ENCODE data around the gene IL16. TPM values are rescaled to one million over a fixed set of nuclear protein-coding genes. Genes with fewer than 3 reads are reported as not detected.

The IL16 gene
- total and polyA plus RNA-seq, 10 donors, result 93.9 to 159 (median 128) TPM

DNA sequence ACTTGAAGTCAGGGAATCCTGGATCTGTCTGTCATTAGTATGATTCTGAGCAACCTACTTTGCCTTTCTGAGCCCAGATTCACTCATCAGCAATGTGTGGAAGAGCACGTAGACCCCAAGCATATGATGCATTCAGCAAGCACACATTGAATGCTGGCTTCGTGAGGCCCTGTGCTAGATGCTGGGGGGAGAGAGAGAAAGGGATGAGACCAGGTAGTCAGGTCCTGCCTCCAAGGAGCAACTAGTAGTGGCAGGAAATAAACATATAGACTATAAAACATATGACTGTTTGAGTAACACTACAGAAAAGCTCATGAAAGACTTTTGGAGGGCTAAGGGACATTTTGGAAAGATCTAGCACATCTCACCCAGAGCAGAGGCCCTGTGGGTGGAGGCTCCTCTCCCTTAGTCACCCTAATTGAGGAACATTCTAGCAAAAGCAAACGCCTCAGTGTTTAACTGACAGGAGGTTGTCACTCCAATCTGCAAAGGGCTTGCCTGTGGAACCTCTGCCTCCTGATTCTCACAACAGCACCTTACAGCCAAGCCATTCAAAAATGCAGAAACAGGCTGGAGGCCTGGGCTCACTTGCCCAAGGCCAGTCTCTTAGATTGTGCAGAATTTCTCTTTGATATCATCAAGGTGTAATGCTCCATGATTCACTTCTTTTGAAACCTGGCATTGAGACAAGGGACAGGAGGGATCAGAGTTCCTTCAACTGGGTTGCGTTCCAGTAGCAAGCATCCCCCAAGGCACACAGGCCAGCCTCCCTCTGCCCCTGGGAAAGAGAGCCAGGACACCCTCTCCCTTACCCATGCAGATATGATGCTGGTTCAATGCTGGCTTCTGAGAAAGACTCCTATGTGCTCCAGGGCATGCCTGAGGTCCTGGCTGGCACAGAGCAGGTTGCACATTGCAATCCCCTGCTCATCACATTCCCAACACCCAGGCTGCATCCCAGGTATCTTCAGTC lies 101.2 kb downstream of the IL16 start:
- peak overlapping the region; percentile 82 to 98 (median 92) for H3K27ac ChIP-seq
- H3K27me3 ChIP-seq (replicated peaks in 1 of 7), result no peaks in the 10 kb centered on the region
- peaks cover 0 to 51% (median 34%) of the 10 kb centered on the region in 6 donors for H3K36me3 ChIP-seq
- no peaks in the 10 kb centered on the region for H3K9me3 ChIP-seq
- peak; percentile 74 for DNase-seq
- H3K4me3 ChIP-seq, result peak overlapping the region; percentile 57 to 87 (median 70)
- WGBS, 5 donors, result 24 to 51% (median 29%) methylated on average over 4 of the region's 4 CpGs
- TF ChIP-seq, protein P1, sequence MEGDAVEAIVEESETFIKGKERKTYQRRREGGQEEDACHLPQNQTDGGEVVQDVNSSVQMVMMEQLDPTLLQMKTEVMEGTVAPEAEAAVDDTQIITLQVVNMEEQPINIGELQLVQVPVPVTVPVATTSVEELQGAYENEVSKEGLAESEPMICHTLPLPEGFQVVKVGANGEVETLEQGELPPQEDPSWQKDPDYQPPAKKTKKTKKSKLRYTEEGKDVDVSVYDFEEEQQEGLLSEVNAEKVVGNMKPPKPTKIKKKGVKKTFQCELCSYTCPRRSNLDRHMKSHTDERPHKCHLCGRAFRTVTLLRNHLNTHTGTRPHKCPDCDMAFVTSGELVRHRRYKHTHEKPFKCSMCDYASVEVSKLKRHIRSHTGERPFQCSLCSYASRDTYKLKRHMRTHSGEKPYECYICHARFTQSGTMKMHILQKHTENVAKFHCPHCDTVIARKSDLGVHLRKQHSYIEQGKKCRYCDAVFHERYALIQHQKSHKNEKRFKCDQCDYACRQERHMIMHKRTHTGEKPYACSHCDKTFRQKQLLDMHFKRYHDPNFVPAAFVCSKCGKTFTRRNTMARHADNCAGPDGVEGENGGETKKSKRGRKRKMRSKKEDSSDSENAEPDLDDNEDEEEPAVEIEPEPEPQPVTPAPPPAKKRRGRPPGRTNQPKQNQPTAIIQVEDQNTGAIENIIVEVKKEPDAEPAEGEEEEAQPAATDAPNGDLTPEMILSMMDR (IDR thresholded peaks at IDR 0.05 in 8 of 11, conservative IDR thresholded peaks at IDR 0.05 in 3 of 11), result no peak
- peak in 1 of 3 donors; percentile 35 for TF ChIP-seq POLR2AphosphoS5 (IDR thresholded peaks at IDR 0.05)
- intact Hi-C loops (cut with DNase I; ENCODE audit: low total_unique reads), result no loop called here
- H3K4me1 ChIP-seq, result peaks cover 34 to 100% (median 87%) of the 10 kb centered on the region in 6 donors

DNA sequence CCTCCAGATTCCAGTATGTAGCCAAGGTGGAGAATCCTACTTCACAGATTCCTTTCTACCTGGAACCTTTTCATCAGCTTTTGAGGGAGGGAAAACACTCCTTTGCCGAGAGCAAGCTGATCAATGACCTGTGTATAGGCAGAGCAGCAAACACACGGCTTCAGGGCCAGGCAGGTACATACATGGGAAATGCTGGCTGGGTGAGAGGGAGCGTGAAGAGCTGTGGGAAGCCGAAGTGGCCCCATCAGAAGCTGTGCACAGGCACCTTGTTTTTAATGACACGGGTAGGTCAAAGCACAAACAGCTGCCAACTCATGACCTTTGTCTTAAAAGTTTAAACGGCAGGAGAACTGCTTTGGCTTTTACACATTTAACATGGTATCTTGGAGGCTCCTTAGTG lies 101.9 kb downstream of the IL16 start:
- intact Hi-C loops (cut with DNase I; ENCODE audit: low total_unique reads), result no loop called here
- Histone ChIP-seq H3K27ac (peak overlapping the region; percentile 82 to 98 (median 92)), H3K4me1 (peaks cover 40 to 100% (median 87%) of the 10 kb centered on the region in 6 donors), H3K36me3 (peaks cover 0 to 58% (median 40%) of the 10 kb centered on the region in 6 donors), H3K4me3 (peak overlapping the region; percentile 57 to 87 (median 70)), H3K27me3 (replicated peaks in 1 of 7) (no peaks in the 10 kb centered on the region), H3K9me3 (no peaks in the 10 kb centered on the region)
- TF ChIP-seq, protein P1 (IDR thresholded peaks at IDR 0.05 in 8 of 11, conservative IDR thresholded peaks at IDR 0.05 in 3 of 11), result no peak
- TF ChIP-seq POLR2AphosphoS5 (IDR thresholded peaks at IDR 0.05) (no peak), POLR2A (IDR thresholded peaks at IDR 0.05) (no peak)
- peak; percentile 72 for DNase-seq
- 26 to 57% (median 40%) methylated on average over 6 of the region's 6 CpGs for WGBS, 5 donors

DNA sequence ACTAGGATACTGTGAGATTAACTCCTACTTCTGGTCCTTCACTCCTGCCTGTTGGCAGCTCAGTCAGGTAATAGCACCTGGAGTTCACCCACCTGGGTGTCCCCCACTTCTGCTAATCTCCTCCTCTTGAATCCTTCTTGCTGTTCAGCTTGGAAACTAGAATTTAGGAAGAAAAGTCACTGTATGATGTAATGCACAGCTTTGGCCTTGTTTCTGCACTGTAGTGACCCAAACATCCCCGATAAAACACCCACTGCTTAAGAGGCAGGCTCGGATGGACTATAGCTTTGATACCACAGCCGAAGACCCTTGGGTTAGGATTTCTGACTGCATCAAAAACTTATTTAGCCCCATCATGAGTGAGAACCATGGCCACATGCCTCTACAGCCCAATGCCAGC lies 102.5 kb downstream of the IL16 start:
- WGBS, 5 donors, result 42 to 81% (median 56%) methylated on average over 3 of the region's 3 CpGs
- intact Hi-C loops (cut with DNase I; ENCODE audit: low total_unique reads), result no loop called here

More for the DNA sequence above, 102.5 kb downstream of the IL16 start:
- Histone ChIP-seq H3K4me1 (peaks cover 45 to 100% (median 87%) of the 10 kb centered on the region in 6 donors), H3K36me3 (peaks cover 0 to 63% (median 45%) of the 10 kb centered on the region in 6 donors), H3K27ac (peak overlapping the region; percentile 82 to 98 (median 92)), H3K4me3 (peak overlapping the region; percentile 57 to 87 (median 70)), H3K27me3 (replicated peaks in 1 of 7) (no peaks in the 10 kb centered on the region), H3K9me3 (no peaks in the 10 kb centered on the region)
- DNase-seq, result no peak
- TF ChIP-seq, protein P1 (IDR thresholded peaks at IDR 0.05 in 8 of 11, conservative IDR thresholded peaks at IDR 0.05 in 3 of 11), result no peak
- TF ChIP-seq POLR2A (IDR thresholded peaks at IDR 0.05), result no peak
